H1 (cell line): ENCODE measurements around the gene CKS1B. TPM values are rescaled to one million over a fixed set of nuclear protein-coding genes. Genes with fewer than 3 reads are reported as not detected.

Experiments used
- CTCF ChIA-PET: fragments of 300-600 bp; sonication (Branson Sonifier 250); formaldehyde crosslinking; loops from one replicate; lab custom pipeline; 2021; ENCODE audit not compliant: partially characterized antibody; lab: Charles Lee
- POLR2A ChIA-PET: fragments of 300-600 bp; sonication (Branson Sonifier 250); formaldehyde crosslinking; loops from one replicate; lab custom pipeline; 2021; ENCODE audit warnings: inconsistent platforms; ENCODE audit not compliant: partially characterized antibody; lab: Charles Lee
- DNase-seq, 2 experiments: peaks; one replicate each; pipeline versions ENCODE4 v3.0.0 to v3.0.0-alpha.2; 2010 to 2022; ENCODE audit warnings: low spot score in 2 of 2, low read depth in 1 of 2, mixed read lengths in 1 of 2
- FAIRE-seq: peaks from 2 replicates; lab custom pipeline; 2011; peaks lifted over from hg19 to GRCh38; lab: Jason Lieb, UNC
- H2AFZ ChIP-seq: 2 replicates; pipeline ENCODE4 v1.8.1; 2012; ENCODE audit warnings: low read length, inconsistent platforms
- H2AK5ac ChIP-seq: 2 replicates; pipeline ENCODE4 v1.6.1; 2013; ENCODE audit warnings: low read depth, low read length
- H2BK120ac ChIP-seq: replicated peaks from 2 replicates; pipeline ENCODE3; 2013; ENCODE audit warnings: low read depth, low read length, inconsistent platforms
- H2BK12ac ChIP-seq: 2 replicates; pipeline ENCODE4 v1.6.1; 2013; ENCODE audit warnings: low read depth, low read length
- H2BK15ac ChIP-seq: 2 replicates; pipeline ENCODE4 v1.6.1; 2013; ENCODE audit warnings: low read length
- H2BK20ac ChIP-seq: 2 replicates; pipeline ENCODE4 v1.6.1; 2013; ENCODE audit warnings: low read length
- H2BK5ac ChIP-seq: 2 replicates; pipeline ENCODE4 v1.6.1; 2013; ENCODE audit warnings: low read depth, low read length
- H3K14ac ChIP-seq: 2 replicates; pipeline ENCODE4 v1.6.1; 2013; ENCODE audit warnings: inconsistent platforms; ENCODE audit not compliant: insufficient read length
- H3K18ac ChIP-seq: 2 replicates; pipeline ENCODE4 v1.6.1; 2013; ENCODE audit warnings: low read length; ENCODE audit errors: extremely low read depth
- H3K23ac ChIP-seq: 2 replicates; pipeline ENCODE4 v1.6.1; 2013; ENCODE audit warnings: inconsistent platforms; ENCODE audit not compliant: insufficient read length
- H3K23me2 ChIP-seq: 2 replicates; pipeline ENCODE4 v1.6.1; 2013; ENCODE audit warnings: low read depth, low read length
- H3K27ac ChIP-seq: 2 replicates; pipeline ENCODE4 v1.6.1; 2011; ENCODE audit warnings: low read depth, low read length, inconsistent platforms
- H3K27me3 ChIP-seq, 4 experiments: replicated peaks in 1 of 4; 1 replicate in 1 of 4; 2 replicates in 3 of 4; pipeline versions ENCODE4 v1.6.1 to v1.8.1; 2011 to 2013; ENCODE audit warnings: low read length in 3 of 4, mild to moderate bottlenecking in 3 of 4, inconsistent platforms in 2 of 4, mixed read lengths in 2 of 4, moderate library complexity in 1 of 4; ENCODE audit not compliant: control insufficient read depth in 3 of 4, insufficient read depth in 3 of 4; ENCODE audit errors: extremely low read depth in 1 of 4
- H3K36me3 ChIP-seq, 4 experiments: 2 replicates each; pipeline versions ENCODE4 v1.6.1 to v1.8.1; 2011 to 2013; ENCODE audit warnings: mild to moderate bottlenecking in 4 of 4, low read length in 3 of 4, moderate library complexity in 2 of 4, control low read depth in 1 of 4, inconsistent platforms in 1 of 4; ENCODE audit not compliant: insufficient read depth in 4 of 4, control insufficient read depth in 2 of 4
- H3K4ac ChIP-seq: replicated peaks from 2 replicates; pipeline ENCODE3; 2013; ENCODE audit warnings: low read length, low read depth, mixed read lengths, inconsistent platforms; ENCODE audit not compliant: insufficient read length
- H3K4me1 ChIP-seq, 4 experiments: replicated peaks in 1 of 4; 1 replicate in 1 of 4; 2 replicates in 3 of 4; pipeline versions ENCODE4 v1.6.1 to v1.8.1; 2011 to 2013; ENCODE audit warnings: low read length in 3 of 4, inconsistent platforms in 2 of 4, mixed read lengths in 1 of 4; ENCODE audit not compliant: insufficient read depth in 4 of 4, control insufficient read depth in 3 of 4
- H3K4me2 ChIP-seq, 2 experiments: 2 replicates each; pipeline versions ENCODE4 v1.6.1 to v1.8.1; 2011 to 2013; ENCODE audit warnings: low read depth in 2 of 2, low read length in 2 of 2, control low read depth in 1 of 2, inconsistent platforms in 1 of 2, mild to moderate bottlenecking in 1 of 2; ENCODE audit not compliant: insufficient read depth in 1 of 2
- H3K4me3 ChIP-seq, 4 experiments: fragments of 200-600, 300-600 bp in 1 of 4; sonication (generic), shearing (Covaris generic), sonication (Bioruptor Twin) in 1 of 4; 2 replicates each; pipeline versions ENCODE4 v1.5.1 to v1.8.1; 2011 to 2016; ENCODE audit warnings: low read length in 4 of 4, low read depth in 3 of 4, control low read depth in 2 of 4, inconsistent platforms in 2 of 4, mild to moderate bottlenecking in 2 of 4, mixed read lengths in 1 of 4, moderate library complexity in 1 of 4; ENCODE audit not compliant: insufficient read depth in 2 of 4; ENCODE audit errors: extremely low read depth in 1 of 4
- H3K56ac ChIP-seq: replicated peaks from 2 replicates; pipeline ENCODE3; 2013; ENCODE audit warnings: low read depth, mild to moderate bottlenecking, mixed read lengths, low read length, inconsistent platforms; ENCODE audit not compliant: insufficient read length
- H3K79me1 ChIP-seq: 2 replicates; pipeline ENCODE4 v1.6.1; 2013; ENCODE audit warnings: low read depth, low read length, control low read depth
- H3K79me2 ChIP-seq, 2 experiments: 2 replicates each; pipeline versions ENCODE4 v1.6.1 to v1.8.1; 2012 to 2013; ENCODE audit warnings: low read length in 2 of 2, mild to moderate bottlenecking in 2 of 2, inconsistent platforms in 1 of 2; ENCODE audit not compliant: insufficient read depth in 2 of 2, control insufficient read depth in 1 of 2
- H3K9ac ChIP-seq, 4 experiments: replicated peaks in 1 of 4; 1 replicate in 1 of 4; 2 replicates in 3 of 4; pipeline versions ENCODE4 v1.6.1 to v1.8.1; 2011 to 2013; ENCODE audit warnings: low read depth in 3 of 4, low read length in 3 of 4, control low read depth in 2 of 4, mild to moderate bottlenecking in 2 of 4, moderate library complexity in 2 of 4, inconsistent platforms in 1 of 4; ENCODE audit errors: extremely low read depth in 1 of 4
- H3K9me3 ChIP-seq, 2 experiments: 2 replicates each; pipeline versions ENCODE4 v1.6.1 to v1.8.1; 2012 to 2013; ENCODE audit warnings: mild to moderate bottlenecking in 2 of 2, moderate library complexity in 2 of 2, control low read depth in 1 of 2, inconsistent platforms in 1 of 2, low read depth in 1 of 2, low read length in 1 of 2, mixed read lengths in 1 of 2; ENCODE audit not compliant: insufficient read depth in 2 of 2
- H4K20me1 ChIP-seq, 2 experiments: replicated peaks in 1 of 2; 2 replicates each; pipeline versions ENCODE3 to v1.8.1; 2011 to 2013; ENCODE audit warnings: inconsistent platforms in 2 of 2, low read length in 2 of 2, mild to moderate bottlenecking in 1 of 2; ENCODE audit not compliant: insufficient read depth in 2 of 2, control insufficient read depth in 1 of 2
- H4K5ac ChIP-seq: 2 replicates; pipeline ENCODE4 v1.6.1; 2013; ENCODE audit warnings: low read length, low read depth, mixed read lengths, inconsistent platforms; ENCODE audit not compliant: insufficient read length
- H4K8ac ChIP-seq: 2 replicates; pipeline ENCODE4 v1.8.0; 2013; ENCODE audit warnings: mild to moderate bottlenecking, moderate library complexity, low read length, inconsistent platforms; ENCODE audit not compliant: insufficient read depth; ENCODE audit errors: extremely low read depth
- H4K91ac ChIP-seq: replicated peaks from 2 replicates; pipeline ENCODE3; 2013; ENCODE audit warnings: low read length, mixed read lengths, inconsistent platforms; ENCODE audit not compliant: insufficient read length
- BCL11A ChIP-seq, 2 experiments: IDR thresholded peaks; one replicate each; pipeline ENCODE4 v1.6.1; 2011; ENCODE audit warnings: low read depth in 2 of 2, low read length in 2 of 2, mild to moderate bottlenecking in 2 of 2
- CEBPB ChIP-seq: IDR thresholded peaks from 2 replicates; pipeline ENCODE4 v1.6.1; 2012; ENCODE audit warnings: low read depth, low read length
- CHD2 ChIP-seq: IDR thresholded peaks from 2 replicates; pipeline ENCODE4 v1.6.1; 2012; ENCODE audit warnings: low read length, improper control_type of control experiment
- CTBP2 ChIP-seq: IDR thresholded peaks from 2 replicates; pipeline ENCODE4 v1.7.0; 2011; ENCODE audit warnings: borderline replicate concordance, mild to moderate bottlenecking, moderate library complexity, mixed read lengths, low read length; ENCODE audit not compliant: insufficient read depth, insufficient read length
- KDM5A ChIP-seq: fragments of 200-600 bp; IDR thresholded peaks from 2 replicates; pipeline ENCODE4 v1.7.1; 2012; ENCODE audit warnings: mild to moderate bottlenecking, low read length, inconsistent platforms, mixed read lengths
- MAX ChIP-seq: IDR thresholded peaks from 2 replicates; pipeline ENCODE4 v1.6.1; 2012; ENCODE audit warnings: inconsistent platforms
- RBBP5 ChIP-seq: IDR thresholded peaks from 2 replicates; pipeline ENCODE4 v1.7.1; 2012; ENCODE audit warnings: low read depth, mild to moderate bottlenecking, inconsistent platforms, low read length, moderate library complexity, borderline replicate concordance
- RNF2 ChIP-seq: fragments of 200-900, 300-1000 bp; sonication (generic); IDR thresholded peaks from 2 replicates; pipeline ENCODE4 v1.7.1; 2016; ENCODE audit warnings: borderline replicate concordance, low read depth, mild to moderate bottlenecking, antibody characterized with exemption, low read length; ENCODE audit not compliant: poor library complexity, severe bottlenecking; ENCODE audit errors: missing control alignments
- SIX5 ChIP-seq: IDR thresholded peaks from 2 replicates; pipeline ENCODE4 v1.6.1; 2011; ENCODE audit warnings: mild to moderate bottlenecking, low read depth, low read length
- TAF1 ChIP-seq: IDR thresholded peaks from 2 replicates; pipeline ENCODE4 v1.6.1; 2011; ENCODE audit warnings: mild to moderate bottlenecking, low read depth, low read length
- WGBS, 2 experiments: shearing (Covaris generic) in 1 of 2; methylation state at CpG; one replicate each; pipeline versions ENCODE4 v1.1.6 to v1.1.7; 2013 to 2015; ENCODE audit warnings: low lambda C conversion rate in 2 of 2, mixed read lengths in 2 of 2, inconsistent platforms in 1 of 2, low coverage in 1 of 2, missing lambda C conversion rate in 1 of 2; ENCODE audit not compliant: insufficient replicate concordance in 2 of 2, insufficient coverage in 1 of 2, insufficient read length in 1 of 2; ENCODE audit errors: extremely low coverage in 1 of 2, missing lambda C conversion rate in 1 of 2; 5-methylcytosine and 5-hydroxymethylcytosine counted together
- polyA plus RNA-seq, 7 experiments: library from polyadenylated mRNA; depleted of rRNA in 3 of 7; stranded (reverse) in 5 of 7; unstranded in 2 of 7; fragments of >200 nt in 5 of 7; fragments of 200-250 nt in 2 of 7; gene quantifications; 1 replicate in 5 of 7; 2 replicates in 1 of 7; 4 replicates in 1 of 7; pipeline versions ENCODE4 v1.2.1 to v1.2.3, GENCODE V29; 2011 to 2013; ENCODE audit warnings: missing spikeins in 2 of 7, mixed read lengths in 2 of 7
- total RNA-seq: library from RNA; stranded (reverse); fragmentation: NEBNext Ultra II Directional; extraction: Animal tissue kit (Norgen Biotek cat#: 25700); gene quantifications from 2 replicates; pipeline ENCODE4 v1.2.1, GENCODE V29; 2021

Gene CKS1B
- total and polyA plus RNA-seq, 2 of the 8 experiments (the other 6 are each of a cell fraction or from before 2014, with no cell fraction given), result 294 to 1,025 TPM

- H2BK15ac ChIP-seq, result no peak overlapping the region
- H3K4ac ChIP-seq, result no peak overlapping the region
- H3K14ac ChIP-seq, result no peak overlapping the region
- no peak overlapping the region for H2AFZ ChIP-seq
- POLR2A ChIA-PET, result interaction anchor here (0.6 to 6.0 kb wide), 6 partner anchors 8 to 27 kb away, joined by 3 to 22 read pairs (median 4); partner anchors contain the start of genes PMVK and PYGO2
- H3K9ac ChIP-seq, result no peak overlapping the region
- H2BK5ac ChIP-seq, result no peak overlapping the region
- 94% methylated on average over 15 of the region's 15 CpGs; no CpG with 5 or more reads in 1 of the 2 experiments for WGBS, 2 experiments
- FAIRE-seq (no peak), DNase-seq (no peak)
- peaks cover 0 to 2% of the 10 kb centered on the region in 2 experiments for H4K20me1 ChIP-seq
- H3K4me2 ChIP-seq, result no peak overlapping the region
- H3K79me1 ChIP-seq, result no peaks in the 10 kb centered on the region
- H3K27ac ChIP-seq, result no peak overlapping the region
- H3K18ac ChIP-seq, result no peak overlapping the region
- no peak overlapping the region for H2AK5ac ChIP-seq
- no peak overlapping the region for H2BK12ac ChIP-seq
- H3K56ac ChIP-seq, result no peak overlapping the region
- H3K79me2 ChIP-seq, result no peaks in the 10 kb centered on the region
- H3K4me1 ChIP-seq, result peaks cover 0 to 5% (median 2%) of the 10 kb centered on the region in 4 experiments; a peak in 5 of 7 replicates
- H4K8ac ChIP-seq, result no peak overlapping the region
- no peaks in the 10 kb centered on the region for H3K23me2 ChIP-seq
- no peak overlapping the region for H4K91ac ChIP-seq
- H3K23ac ChIP-seq, result no peak overlapping the region
- H3K27me3 ChIP-seq, result no peaks in the 10 kb centered on the region
- H2BK120ac ChIP-seq, result no peak overlapping the region
- H2BK20ac ChIP-seq, result no peak overlapping the region
- CTCF ChIA-PET, result interaction anchor here (0.6 to 1.9 kb wide), 16 partner anchors 13 to 399 kb away, joined by 3 to 6 read pairs (median 3); partner anchors contain the start of gene SHC1
- H3K36me3 ChIP-seq, result no peaks in the 10 kb centered on the region; a peak in 1 of 8 replicates
- H3K9me3 ChIP-seq, result no peaks in the 10 kb centered on the region
- no peak overlapping the region for H4K5ac ChIP-seq
- no peak overlapping the region for H3K4me3 ChIP-seq
- TF ChIP-seq BCL11A (IDR thresholded peaks at IDR 0.05; ENCODE audit: low read depth in 2 of 2, low read length in 2 of 2) (no peak), SIX5 (no peak), CTBP2 (no peak), TAF1 (no peak), RNF2 (no peak), CEBPB (no peak), RBBP5 (no peak), KDM5A (no peak), CHD2 (no peak), MAX (no peak)
Measured at GRCh38 chr1:154945160-154945961, 29.1 kb upstream of the CKS1B start.
